ENCODE results near the gene RALGPS2.

GRCh38 chr1:178745260-178745659 lies 20.2 kb downstream of the RALGPS2 start:
- TF ChIP-seq CTCF (IDR thresholded peaks at IDR 0.05) (no peak), POLR2AphosphoS5 (IDR thresholded peaks at IDR 0.05) (no peak), POLR2A (IDR thresholded peaks at IDR 0.05) (no peak), EP300 (IDR thresholded peaks at IDR 0.05) (no peak)

All from upper lobe of left lung (tissue), 4 donors.